ENCODE results near the gene STAT4. TPM values are rescaled to one million over a fixed set of nuclear protein-coding genes. Genes with fewer than 3 reads are reported as not detected.

STAT4 gene
- total and polyA plus RNA-seq, 4 donors: 0.85 to 7.9 (median 3.2) TPM

DNA sequence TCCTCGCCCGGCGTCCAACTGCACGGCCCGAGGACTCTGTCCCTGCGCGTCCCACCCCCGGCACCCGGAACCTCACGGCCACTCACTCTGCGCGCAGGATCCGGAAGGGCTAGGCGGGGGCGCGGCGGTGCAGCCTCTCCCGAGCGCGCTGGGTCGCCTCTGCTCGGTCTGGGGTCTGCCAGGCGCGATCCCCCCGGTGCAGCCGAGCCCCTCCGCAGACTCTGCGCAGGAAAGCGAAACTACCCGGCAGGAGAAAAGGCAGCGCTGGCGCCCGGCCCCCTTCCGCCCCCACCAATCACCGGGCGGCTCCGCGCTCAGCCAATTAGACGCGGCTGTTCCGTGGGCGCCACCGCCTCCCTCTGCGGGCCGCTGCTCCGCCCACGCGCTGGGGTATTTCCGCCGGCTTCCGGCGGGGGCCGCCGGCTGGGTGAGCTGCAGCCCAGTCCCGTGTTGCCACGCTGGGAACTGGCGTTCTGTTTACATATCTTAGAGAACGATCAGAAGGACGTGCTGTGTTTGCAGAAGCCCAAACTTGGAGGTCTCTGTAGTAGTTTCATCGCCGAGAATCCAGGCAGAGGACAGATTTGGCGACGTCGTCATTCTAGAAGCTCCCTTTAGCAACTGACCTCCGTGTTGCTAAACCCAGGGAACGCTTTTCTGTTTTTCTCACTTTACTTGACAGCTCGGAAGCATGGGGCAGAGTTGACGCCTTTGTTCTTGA, 136.7 kb downstream of the STAT4 start, which contains the start of gene STAT1:
TSS of gene STAT1 (minus strand) at position 240 of the 721 bp plus-strand sequence. CDS start 4,168 bp downstream, outside the sequence.
- Histone ChIP-seq H3K9ac (ENCODE audit: low read depth in 1 of 2, low read length in 2 of 2) (peak within 1 kb of the TSS; percentile 93 to 95), H3K36me3 (ENCODE audit: control insufficient read depth in 4 of 4, insufficient read depth in 3 of 4, low read depth in 1 of 4, low read length in 3 of 4) (peaks cover 0 to 14% (median 4%) of the 10 kb centered on the region in 4 donors), H3K4me3 (ENCODE audit: low read depth in 1 of 3, low read length in 3 of 3) (peak within 1 kb of the TSS; percentile 80 to 98 (median 96)), H3K27me3 (ENCODE audit: control insufficient read depth in 4 of 4, insufficient read depth in 4 of 4, low read length in 3 of 4) (no peaks in the 10 kb centered on the region), H3K27ac (ENCODE audit: low read depth in 1 of 2, low read length in 2 of 2) (peak within 1 kb of the TSS; percentile 86 to 95), H3K9me3 (ENCODE audit: control insufficient read depth in 4 of 4, low read length in 3 of 4) (no peaks in the 10 kb centered on the region), H3K4me1 (ENCODE audit: control insufficient read depth in 4 of 4, insufficient read depth in 4 of 4, low read length in 3 of 4) (peaks cover 7 to 32% (median 23%) of the 10 kb centered on the region in 4 donors)
- peak; percentile 97 for DNase-seq (ENCODE audit: low spot score)
- WGBS: under 1% methylated on average over 68 of the region's 68 CpGs
- TF ChIP-seq SP1 (IDR thresholded peaks at IDR 0.05) (peak; percentile 87), GABPA (IDR thresholded peaks at IDR 0.05 in 1 of 2, conservative IDR thresholded peaks at IDR 0.05 in 1 of 2) (peak; percentile 55 to 90), HNF4G (IDR thresholded peaks at IDR 0.05) (no peak), JUND (IDR thresholded peaks at IDR 0.05) (peak in 1 of 2 donors; percentile 31), FOXA1 (IDR thresholded peaks at IDR 0.05) (peak; percentile 63), YY1 (IDR thresholded peaks at IDR 0.05) (no peak), HNF4A (conservative IDR thresholded peaks at IDR 0.05) (peak in 1 of 2 donors; percentile 15), FOXA2 (IDR thresholded peaks at IDR 0.05) (peak; percentile 58), TAF1 (conservative IDR thresholded peaks at IDR 0.05) (peak; percentile 55), EGR1 (IDR thresholded peaks at IDR 0.05; ENCODE audit: low read depth in 2 of 2) (peak; percentile 100), NR2F2 (IDR thresholded peaks at IDR 0.05) (no peak)
- TF ChIP-seq, protein P1, sequence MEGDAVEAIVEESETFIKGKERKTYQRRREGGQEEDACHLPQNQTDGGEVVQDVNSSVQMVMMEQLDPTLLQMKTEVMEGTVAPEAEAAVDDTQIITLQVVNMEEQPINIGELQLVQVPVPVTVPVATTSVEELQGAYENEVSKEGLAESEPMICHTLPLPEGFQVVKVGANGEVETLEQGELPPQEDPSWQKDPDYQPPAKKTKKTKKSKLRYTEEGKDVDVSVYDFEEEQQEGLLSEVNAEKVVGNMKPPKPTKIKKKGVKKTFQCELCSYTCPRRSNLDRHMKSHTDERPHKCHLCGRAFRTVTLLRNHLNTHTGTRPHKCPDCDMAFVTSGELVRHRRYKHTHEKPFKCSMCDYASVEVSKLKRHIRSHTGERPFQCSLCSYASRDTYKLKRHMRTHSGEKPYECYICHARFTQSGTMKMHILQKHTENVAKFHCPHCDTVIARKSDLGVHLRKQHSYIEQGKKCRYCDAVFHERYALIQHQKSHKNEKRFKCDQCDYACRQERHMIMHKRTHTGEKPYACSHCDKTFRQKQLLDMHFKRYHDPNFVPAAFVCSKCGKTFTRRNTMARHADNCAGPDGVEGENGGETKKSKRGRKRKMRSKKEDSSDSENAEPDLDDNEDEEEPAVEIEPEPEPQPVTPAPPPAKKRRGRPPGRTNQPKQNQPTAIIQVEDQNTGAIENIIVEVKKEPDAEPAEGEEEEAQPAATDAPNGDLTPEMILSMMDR (IDR thresholded peaks at IDR 0.05; ENCODE audit: low read depth, low read length, missing input control): peak; percentile 14
- TF ChIP-seq, protein P2, sequence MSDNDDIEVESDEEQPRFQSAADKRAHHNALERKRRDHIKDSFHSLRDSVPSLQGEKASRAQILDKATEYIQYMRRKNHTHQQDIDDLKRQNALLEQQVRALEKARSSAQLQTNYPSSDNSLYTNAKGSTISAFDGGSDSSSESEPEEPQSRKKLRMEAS (IDR thresholded peaks at IDR 0.05): peak; percentile 92
- TF ChIP-seq, protein P3, sequence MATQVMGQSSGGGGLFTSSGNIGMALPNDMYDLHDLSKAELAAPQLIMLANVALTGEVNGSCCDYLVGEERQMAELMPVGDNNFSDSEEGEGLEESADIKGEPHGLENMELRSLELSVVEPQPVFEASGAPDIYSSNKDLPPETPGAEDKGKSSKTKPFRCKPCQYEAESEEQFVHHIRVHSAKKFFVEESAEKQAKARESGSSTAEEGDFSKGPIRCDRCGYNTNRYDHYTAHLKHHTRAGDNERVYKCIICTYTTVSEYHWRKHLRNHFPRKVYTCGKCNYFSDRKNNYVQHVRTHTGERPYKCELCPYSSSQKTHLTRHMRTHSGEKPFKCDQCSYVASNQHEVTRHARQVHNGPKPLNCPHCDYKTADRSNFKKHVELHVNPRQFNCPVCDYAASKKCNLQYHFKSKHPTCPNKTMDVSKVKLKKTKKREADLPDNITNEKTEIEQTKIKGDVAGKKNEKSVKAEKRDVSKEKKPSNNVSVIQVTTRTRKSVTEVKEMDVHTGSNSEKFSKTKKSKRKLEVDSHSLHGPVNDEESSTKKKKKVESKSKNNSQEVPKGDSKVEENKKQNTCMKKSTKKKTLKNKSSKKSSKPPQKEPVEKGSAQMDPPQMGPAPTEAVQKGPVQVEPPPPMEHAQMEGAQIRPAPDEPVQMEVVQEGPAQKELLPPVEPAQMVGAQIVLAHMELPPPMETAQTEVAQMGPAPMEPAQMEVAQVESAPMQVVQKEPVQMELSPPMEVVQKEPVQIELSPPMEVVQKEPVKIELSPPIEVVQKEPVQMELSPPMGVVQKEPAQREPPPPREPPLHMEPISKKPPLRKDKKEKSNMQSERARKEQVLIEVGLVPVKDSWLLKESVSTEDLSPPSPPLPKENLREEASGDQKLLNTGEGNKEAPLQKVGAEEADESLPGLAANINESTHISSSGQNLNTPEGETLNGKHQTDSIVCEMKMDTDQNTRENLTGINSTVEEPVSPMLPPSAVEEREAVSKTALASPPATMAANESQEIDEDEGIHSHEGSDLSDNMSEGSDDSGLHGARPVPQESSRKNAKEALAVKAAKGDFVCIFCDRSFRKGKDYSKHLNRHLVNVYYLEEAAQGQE (IDR thresholded peaks at IDR 0.05): peak; percentile 73
- TF ChIP-seq, protein P4, sequence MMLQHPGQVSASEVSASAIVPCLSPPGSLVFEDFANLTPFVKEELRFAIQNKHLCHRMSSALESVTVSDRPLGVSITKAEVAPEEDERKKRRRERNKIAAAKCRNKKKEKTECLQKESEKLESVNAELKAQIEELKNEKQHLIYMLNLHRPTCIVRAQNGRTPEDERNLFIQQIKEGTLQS (IDR thresholded peaks at IDR 0.05): no peak
- TF ChIP-seq, protein P5, sequence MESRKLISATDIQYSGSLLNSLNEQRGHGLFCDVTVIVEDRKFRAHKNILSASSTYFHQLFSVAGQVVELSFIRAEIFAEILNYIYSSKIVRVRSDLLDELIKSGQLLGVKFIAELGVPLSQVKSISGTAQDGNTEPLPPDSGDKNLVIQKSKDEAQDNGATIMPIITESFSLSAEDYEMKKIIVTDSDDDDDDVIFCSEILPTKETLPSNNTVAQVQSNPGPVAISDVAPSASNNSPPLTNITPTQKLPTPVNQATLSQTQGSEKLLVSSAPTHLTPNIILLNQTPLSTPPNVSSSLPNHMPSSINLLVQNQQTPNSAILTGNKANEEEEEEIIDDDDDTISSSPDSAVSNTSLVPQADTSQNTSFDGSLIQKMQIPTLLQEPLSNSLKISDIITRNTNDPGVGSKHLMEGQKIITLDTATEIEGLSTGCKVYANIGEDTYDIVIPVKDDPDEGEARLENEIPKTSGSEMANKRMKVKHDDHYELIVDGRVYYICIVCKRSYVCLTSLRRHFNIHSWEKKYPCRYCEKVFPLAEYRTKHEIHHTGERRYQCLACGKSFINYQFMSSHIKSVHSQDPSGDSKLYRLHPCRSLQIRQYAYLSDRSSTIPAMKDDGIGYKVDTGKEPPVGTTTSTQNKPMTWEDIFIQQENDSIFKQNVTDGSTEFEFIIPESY (IDR thresholded peaks at IDR 0.05): peak; percentile 74

Measured in liver (tissue), 9 donors.